GM23338 (cell line): Measurements from ENCODE around the gene MZB1. TPM values are rescaled to one million over a fixed set of nuclear protein-coding genes. Genes with fewer than 3 reads are reported as not detected.
A peak's percentile ranks its signal among the peaks of the same experiment; 100 is the strongest.

Experiments
- ATAC-seq: fragments of 200-7000 bp; cut with Tn5 transposase; 3 replicates; pipeline ENCODE4 v1.9.1; 2020
- DNase-seq: peaks from one replicate; pipeline ENCODE4 v3.0.0-alpha.2; 2015; ENCODE audit warnings: low spot score
- H2AFZ ChIP-seq: fragments of 200-600 bp; sonication (generic); 2 replicates; pipeline ENCODE4 v1.8.0; 2016; ENCODE audit warnings: antibody characterized with exemption, mild to moderate bottlenecking, moderate library complexity
- H3F3A ChIP-seq: fragments of 200-600 bp; sonication (generic); replicated peaks from 2 replicates; pipeline ENCODE4 v1.8.0; 2017; ENCODE audit warnings: antibody characterized with exemption, mixed run types, low read depth
- H3K27ac ChIP-seq: fragments of 200-600 bp; sonication (generic); 2 replicates; pipeline ENCODE4 v1.6.1; 2016; ENCODE audit warnings: low read depth
- H3K27me3 ChIP-seq: fragments of 200-600 bp; sonication (generic); 2 replicates; pipeline ENCODE4 v1.8.0; 2016; ENCODE audit warnings: mild to moderate bottlenecking, mixed run types, moderate library complexity; ENCODE audit not compliant: insufficient read depth
- H3K36me3 ChIP-seq: fragments of 200-600 bp; sonication (generic); 2 replicates; pipeline ENCODE4 v1.8.0; 2016; ENCODE audit warnings: mild to moderate bottlenecking; ENCODE audit not compliant: insufficient read depth
- H3K4me1 ChIP-seq: fragments of 200-600 bp; sonication (generic); 2 replicates; pipeline ENCODE4 v1.8.0; 2016; ENCODE audit warnings: mild to moderate bottlenecking, moderate library complexity; ENCODE audit not compliant: insufficient read depth
- H3K4me2 ChIP-seq: fragments of 200-600 bp; sonication (generic); 2 replicates; pipeline ENCODE4 v1.7.1; 2017; ENCODE audit warnings: mixed run types
- H3K4me3 ChIP-seq: fragments of 200-600 bp; sonication (generic); 2 replicates; pipeline ENCODE4 v1.6.1; 2016; ENCODE audit warnings: mixed run types
- H3K79me2 ChIP-seq: fragments of 200-600 bp; sonication (generic); replicated peaks from 2 replicates; pipeline ENCODE4 v1.8.0; 2017; ENCODE audit warnings: mild to moderate bottlenecking; ENCODE audit not compliant: insufficient read depth
- H3K9me2 ChIP-seq: fragments of 200-600 bp; sonication (generic); 2 replicates; pipeline ENCODE4 v1.8.0; 2017; ENCODE audit not compliant: insufficient read depth
- H4K20me1 ChIP-seq: fragments of 200-600 bp; sonication (generic); replicated peaks from 2 replicates; pipeline ENCODE4 v1.8.0; 2017; ENCODE audit warnings: mild to moderate bottlenecking; ENCODE audit not compliant: insufficient read depth
- H3K27ac Mint-ChIP-seq: 2 replicates; pipeline ENCODE4 v1.8.0; 2020; ENCODE audit warnings: inconsistent platforms, mild to moderate bottlenecking, moderate library complexity, mixed read lengths
- H3K27me3 Mint-ChIP-seq: 3 replicates; pipeline ENCODE4 v1.8.0; 2022; ENCODE audit warnings: low read depth, mild to moderate bottlenecking, moderate library complexity, mixed read lengths, inconsistent platforms; ENCODE audit not compliant: insufficient read depth, poor library complexity
- H3K36me3 Mint-ChIP-seq: 3 replicates; pipeline ENCODE4 v1.8.0; 2021; ENCODE audit warnings: low read depth, mild to moderate bottlenecking, inconsistent platforms, moderate library complexity, mixed read lengths
- H3K4me1 Mint-ChIP-seq: 3 replicates; pipeline ENCODE4 v1.8.0; 2020; ENCODE audit warnings: mild to moderate bottlenecking, inconsistent platforms, mixed read lengths
- H3K4me3 Mint-ChIP-seq: 3 replicates; pipeline ENCODE4 v1.8.0; 2021; ENCODE audit warnings: moderate library complexity, mild to moderate bottlenecking, inconsistent platforms, mixed read lengths
- H3K9me3 Mint-ChIP-seq: 3 replicates; pipeline ENCODE4 v1.8.0; 2020; ENCODE audit warnings: moderate library complexity, mild to moderate bottlenecking, inconsistent platforms, mixed read lengths
- CREB1 ChIP-seq: fragments of 250-450 bp; sonication (Bioruptor Pico); IDR thresholded peaks from 2 replicates; pipeline ENCODE4 v1.5.0; 2020; ENCODE audit warnings: low read depth, mild to moderate bottlenecking, moderate library complexity
- EZH2 ChIP-seq: fragments of 200-600 bp; sonication (generic); IDR thresholded peaks from one replicate; pipeline ENCODE4 v1.8.0; 2017; ENCODE audit warnings: antibody characterized with exemption, mild to moderate bottlenecking, low read depth; ENCODE audit not compliant: unreplicated experiment
- EZH2phosphoT487 ChIP-seq: fragments of 200-600 bp; sonication (generic); IDR thresholded peaks from one replicate; pipeline ENCODE4 v1.8.1; 2018; ENCODE audit warnings: antibody characterized with exemption; ENCODE audit not compliant: unreplicated experiment
- JUNB ChIP-seq: IDR thresholded peaks from one replicate; pipeline ENCODE4 v1.6.1; 2016; ENCODE audit warnings: antibody characterized with exemption; ENCODE audit not compliant: unreplicated experiment
- NANOG ChIP-seq: IDR thresholded peaks from 2 replicates; pipeline ENCODE4 v1.6.1; 2016; ENCODE audit warnings: antibody characterized with exemption, borderline replicate concordance
- STAT1 ChIP-seq: IDR thresholded peaks from one replicate; pipeline ENCODE4 v1.6.1; 2016; ENCODE audit warnings: antibody characterized with exemption; ENCODE audit not compliant: unreplicated experiment
- ZNF114 ChIP-seq: fragments of 250-450 bp; sonication (Bioruptor Pico); IDR thresholded peaks from 2 replicates; pipeline ENCODE4 v1.5.0; 2020; ENCODE audit warnings: mild to moderate bottlenecking, moderate library complexity
- ZNF331 ChIP-seq: fragments of 250-450 bp; sonication (Bioruptor Pico); IDR thresholded peaks from 2 replicates; pipeline ENCODE4 v1.5.0; 2020; ENCODE audit warnings: low read depth, mild to moderate bottlenecking, moderate library complexity
- polyA plus RNA-seq: library from polyadenylated mRNA; unstranded; fragments of >200 nt; fragmentation: Nextera tagmentation; extraction: Ambion mirVana; gene quantifications from 2 replicates; pipeline ENCODE4 v1.2.1, GENCODE V29; 2016
- total RNA-seq: library from RNA; depleted of rRNA; stranded (reverse); fragments of >200 nt; shearing (Covaris generic); gene quantifications from 2 replicates; pipeline ENCODE4 v1.2.3, GENCODE V29; 2014
- TF ChIP-seq, protein P1 (sequence below): fragments of 250-450 bp; sonication (Bioruptor Pico); IDR thresholded peaks from 2 replicates; pipeline ENCODE4 v1.5.0; 2020; ENCODE audit warnings: mild to moderate bottlenecking, moderate library complexity
- TF ChIP-seq, protein P2 (sequence below): IDR thresholded peaks from one replicate; pipeline ENCODE4 v1.6.1; 2018; ENCODE audit warnings: antibody characterized with exemption; ENCODE audit not compliant: unreplicated experiment
- TF ChIP-seq, protein P3 (sequence below): IDR thresholded peaks from 2 replicates; pipeline ENCODE4 v1.6.1; 2016; ENCODE audit warnings: antibody characterized with exemption
- TF ChIP-seq, protein P4 (sequence below), 2 experiments: fragments of 200-600 bp in 1 of 2; sonication (generic) in 1 of 2; conservative IDR thresholded peaks; 2 replicates each; pipeline versions ENCODE4 v1.5.1 to v1.6.1; 2016 to 2017; ENCODE audit warnings: antibody characterized with exemption in 2 of 2, low read depth in 2 of 2, mild to moderate bottlenecking in 2 of 2, moderate library complexity in 1 of 2

MZB1 gene
- total and polyA plus RNA-seq, 2 experiments from 2014 or later = 0.52 to 1.6 TPM

DNA sequence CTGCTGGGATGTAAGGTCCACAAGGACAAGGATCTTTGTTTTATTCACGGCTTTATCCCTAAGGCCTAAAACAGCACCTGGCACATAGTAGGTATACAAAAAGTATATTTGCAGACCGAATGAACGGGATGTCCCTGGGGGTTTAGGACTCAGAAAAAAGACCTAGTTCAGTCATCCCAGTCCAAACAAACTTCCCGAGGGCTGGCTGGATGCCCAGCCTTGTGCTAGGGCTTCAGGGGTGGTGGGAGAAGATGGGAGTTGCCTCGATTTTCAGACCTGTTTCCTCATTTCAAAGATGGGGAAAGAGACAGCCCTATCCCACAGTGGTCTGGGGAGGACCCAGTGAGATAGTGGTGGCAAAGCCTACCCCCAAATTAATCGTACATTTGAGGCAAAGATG, 8.2 kb upstream of the MZB1 start (continued):
- TF ChIP-seq, protein P1, sequence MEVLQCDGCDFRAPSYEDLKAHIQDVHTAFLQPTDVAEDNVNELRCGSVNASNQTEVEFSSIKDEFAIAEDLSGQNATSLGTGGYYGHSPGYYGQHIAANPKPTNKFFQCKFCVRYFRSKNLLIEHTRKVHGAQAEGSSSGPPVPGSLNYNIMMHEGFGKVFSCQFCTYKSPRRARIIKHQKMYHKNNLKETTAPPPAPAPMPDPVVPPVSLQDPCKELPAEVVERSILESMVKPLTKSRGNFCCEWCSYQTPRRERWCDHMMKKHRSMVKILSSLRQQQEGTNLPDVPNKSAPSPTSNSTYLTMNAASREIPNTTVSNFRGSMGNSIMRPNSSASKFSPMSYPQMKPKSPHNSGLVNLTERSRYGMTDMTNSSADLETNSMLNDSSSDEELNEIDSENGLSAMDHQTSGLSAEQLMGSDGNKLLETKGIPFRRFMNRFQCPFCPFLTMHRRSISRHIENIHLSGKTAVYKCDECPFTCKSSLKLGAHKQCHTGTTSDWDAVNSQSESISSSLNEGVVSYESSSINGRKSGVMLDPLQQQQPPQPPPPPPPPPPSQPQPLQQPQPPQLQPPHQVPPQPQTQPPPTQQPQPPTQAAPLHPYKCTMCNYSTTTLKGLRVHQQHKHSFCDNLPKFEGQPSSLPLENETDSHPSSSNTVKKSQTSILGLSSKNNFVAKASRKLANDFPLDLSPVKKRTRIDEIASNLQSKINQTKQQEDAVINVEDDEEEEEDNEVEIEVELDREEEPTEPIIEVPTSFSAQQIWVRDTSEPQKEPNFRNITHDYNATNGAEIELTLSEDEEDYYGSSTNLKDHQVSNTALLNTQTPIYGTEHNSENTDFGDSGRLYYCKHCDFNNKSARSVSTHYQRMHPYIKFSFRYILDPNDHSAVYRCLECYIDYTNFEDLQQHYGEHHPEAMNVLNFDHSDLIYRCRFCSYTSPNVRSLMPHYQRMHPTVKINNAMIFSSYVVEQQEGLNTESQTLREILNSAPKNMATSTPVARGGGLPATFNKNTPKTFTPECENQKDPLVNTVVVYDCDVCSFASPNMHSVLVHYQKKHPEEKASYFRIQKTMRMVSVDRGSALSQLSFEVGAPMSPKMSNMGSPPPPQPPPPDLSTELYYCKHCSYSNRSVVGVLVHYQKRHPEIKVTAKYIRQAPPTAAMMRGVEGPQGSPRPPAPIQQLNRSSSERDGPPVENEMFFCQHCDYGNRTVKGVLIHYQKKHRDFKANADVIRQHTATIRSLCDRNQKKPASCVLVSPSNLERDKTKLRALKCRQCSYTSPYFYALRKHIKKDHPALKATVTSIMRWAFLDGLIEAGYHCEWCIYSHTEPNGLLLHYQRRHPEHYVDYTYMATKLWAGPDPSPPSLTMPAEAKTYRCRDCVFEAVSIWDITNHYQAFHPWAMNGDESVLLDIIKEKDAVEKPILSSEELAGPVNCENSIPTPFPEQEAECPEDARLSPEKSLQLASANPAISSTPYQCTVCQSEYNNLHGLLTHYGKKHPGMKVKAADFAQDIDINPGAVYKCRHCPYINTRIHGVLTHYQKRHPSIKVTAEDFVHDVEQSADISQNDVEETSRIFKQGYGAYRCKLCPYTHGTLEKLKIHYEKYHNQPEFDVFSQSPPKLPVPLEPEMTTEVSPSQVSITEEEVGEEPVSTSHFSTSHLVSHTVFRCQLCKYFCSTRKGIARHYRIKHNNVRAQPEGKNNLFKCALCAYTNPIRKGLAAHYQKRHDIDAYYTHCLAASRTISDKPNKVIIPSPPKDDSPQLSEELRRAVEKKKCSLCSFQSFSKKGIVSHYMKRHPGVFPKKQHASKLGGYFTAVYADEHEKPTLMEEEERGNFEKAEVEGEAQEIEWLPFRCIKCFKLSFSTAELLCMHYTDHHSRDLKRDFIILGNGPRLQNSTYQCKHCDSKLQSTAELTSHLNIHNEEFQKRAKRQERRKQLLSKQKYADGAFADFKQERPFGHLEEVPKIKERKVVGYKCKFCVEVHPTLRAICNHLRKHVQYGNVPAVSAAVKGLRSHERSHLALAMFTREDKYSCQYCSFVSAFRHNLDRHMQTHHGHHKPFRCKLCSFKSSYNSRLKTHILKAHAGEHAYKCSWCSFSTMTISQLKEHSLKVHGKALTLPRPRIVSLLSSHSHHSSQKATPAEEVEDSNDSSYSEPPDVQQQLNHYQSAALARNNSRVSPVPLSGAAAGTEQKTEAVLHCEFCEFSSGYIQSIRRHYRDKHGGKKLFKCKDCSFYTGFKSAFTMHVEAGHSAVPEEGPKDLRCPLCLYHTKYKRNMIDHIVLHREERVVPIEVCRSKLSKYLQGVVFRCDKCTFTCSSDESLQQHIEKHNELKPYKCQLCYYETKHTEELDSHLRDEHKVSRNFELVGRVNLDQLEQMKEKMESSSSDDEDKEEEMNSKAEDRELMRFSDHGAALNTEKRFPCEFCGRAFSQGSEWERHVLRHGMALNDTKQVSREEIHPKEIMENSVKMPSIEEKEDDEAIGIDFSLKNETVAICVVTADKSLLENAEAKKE = no peak
- no peak for TF ChIP-seq EZH2

DNA sequence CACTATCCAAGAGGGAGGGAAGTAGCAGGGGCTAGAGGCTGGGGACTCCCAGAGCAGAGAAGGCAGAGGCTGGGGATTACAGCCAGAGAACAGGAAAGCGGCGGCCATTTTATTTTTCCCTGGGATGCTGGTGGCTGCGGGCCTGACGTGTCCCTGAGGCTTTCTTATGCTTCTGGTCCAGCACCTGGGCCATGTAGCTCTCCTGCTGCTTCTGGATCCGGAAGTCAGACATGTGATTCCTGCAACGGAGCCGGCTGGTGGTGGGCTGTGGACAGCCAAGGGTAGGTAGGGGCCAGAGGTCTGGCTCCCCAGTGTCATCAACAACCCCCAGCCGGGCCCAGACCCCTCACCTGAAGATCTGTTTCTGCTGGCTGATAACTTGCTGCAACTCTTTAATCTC, 7.0 kb upstream of the MZB1 start:
- H3K36me3 Mint-ChIP-seq = peaks cover 15% of the 10 kb centered on the region
- H3K27me3 ChIP-seq = peaks cover 43% of the 10 kb centered on the region
- no peaks in the 10 kb centered on the region for H3K36me3 ChIP-seq
- H3K9me3 Mint-ChIP-seq = no peaks in the 10 kb centered on the region
- ATAC-seq (no peak), DNase-seq (no peak)
- no peaks in the 10 kb centered on the region for H4K20me1 ChIP-seq
- H3K4me2 ChIP-seq = 0 out of 2 replicates have a peak overlapping the region, but pooled peaks have one; percentile 32
- H3K27ac ChIP-seq = no peak overlapping the region
- peaks cover 15% of the 10 kb centered on the region for H3K4me1 Mint-ChIP-seq
- H3F3A ChIP-seq = peaks cover 22% of the 10 kb centered on the region
- H3K79me2 ChIP-seq = no peaks in the 10 kb centered on the region
- H3K9me2 ChIP-seq = no peaks in the 10 kb centered on the region
- H3K4me3 Mint-ChIP-seq = no peak overlapping the region
- no peak overlapping the region for H3K4me3 ChIP-seq
- H2AFZ ChIP-seq = no peak overlapping the region
- peaks cover 34% of the 10 kb centered on the region for H3K27me3 Mint-ChIP-seq
- no peak overlapping the region for H3K27ac Mint-ChIP-seq
- peaks cover 3% of the 10 kb centered on the region; the same call in 1 of the 2 replicates for H3K4me1 ChIP-seq
- TF ChIP-seq NANOG = no peak
- TF ChIP-seq CREB1 (CRISPR knock-in tag) = no peak
- TF ChIP-seq ZNF114 (CRISPR knock-in tag) = no peak
- TF ChIP-seq ZNF331 = no peak
- TF ChIP-seq, protein P2, sequence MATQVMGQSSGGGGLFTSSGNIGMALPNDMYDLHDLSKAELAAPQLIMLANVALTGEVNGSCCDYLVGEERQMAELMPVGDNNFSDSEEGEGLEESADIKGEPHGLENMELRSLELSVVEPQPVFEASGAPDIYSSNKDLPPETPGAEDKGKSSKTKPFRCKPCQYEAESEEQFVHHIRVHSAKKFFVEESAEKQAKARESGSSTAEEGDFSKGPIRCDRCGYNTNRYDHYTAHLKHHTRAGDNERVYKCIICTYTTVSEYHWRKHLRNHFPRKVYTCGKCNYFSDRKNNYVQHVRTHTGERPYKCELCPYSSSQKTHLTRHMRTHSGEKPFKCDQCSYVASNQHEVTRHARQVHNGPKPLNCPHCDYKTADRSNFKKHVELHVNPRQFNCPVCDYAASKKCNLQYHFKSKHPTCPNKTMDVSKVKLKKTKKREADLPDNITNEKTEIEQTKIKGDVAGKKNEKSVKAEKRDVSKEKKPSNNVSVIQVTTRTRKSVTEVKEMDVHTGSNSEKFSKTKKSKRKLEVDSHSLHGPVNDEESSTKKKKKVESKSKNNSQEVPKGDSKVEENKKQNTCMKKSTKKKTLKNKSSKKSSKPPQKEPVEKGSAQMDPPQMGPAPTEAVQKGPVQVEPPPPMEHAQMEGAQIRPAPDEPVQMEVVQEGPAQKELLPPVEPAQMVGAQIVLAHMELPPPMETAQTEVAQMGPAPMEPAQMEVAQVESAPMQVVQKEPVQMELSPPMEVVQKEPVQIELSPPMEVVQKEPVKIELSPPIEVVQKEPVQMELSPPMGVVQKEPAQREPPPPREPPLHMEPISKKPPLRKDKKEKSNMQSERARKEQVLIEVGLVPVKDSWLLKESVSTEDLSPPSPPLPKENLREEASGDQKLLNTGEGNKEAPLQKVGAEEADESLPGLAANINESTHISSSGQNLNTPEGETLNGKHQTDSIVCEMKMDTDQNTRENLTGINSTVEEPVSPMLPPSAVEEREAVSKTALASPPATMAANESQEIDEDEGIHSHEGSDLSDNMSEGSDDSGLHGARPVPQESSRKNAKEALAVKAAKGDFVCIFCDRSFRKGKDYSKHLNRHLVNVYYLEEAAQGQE = no peak
- TF ChIP-seq, protein P3, sequence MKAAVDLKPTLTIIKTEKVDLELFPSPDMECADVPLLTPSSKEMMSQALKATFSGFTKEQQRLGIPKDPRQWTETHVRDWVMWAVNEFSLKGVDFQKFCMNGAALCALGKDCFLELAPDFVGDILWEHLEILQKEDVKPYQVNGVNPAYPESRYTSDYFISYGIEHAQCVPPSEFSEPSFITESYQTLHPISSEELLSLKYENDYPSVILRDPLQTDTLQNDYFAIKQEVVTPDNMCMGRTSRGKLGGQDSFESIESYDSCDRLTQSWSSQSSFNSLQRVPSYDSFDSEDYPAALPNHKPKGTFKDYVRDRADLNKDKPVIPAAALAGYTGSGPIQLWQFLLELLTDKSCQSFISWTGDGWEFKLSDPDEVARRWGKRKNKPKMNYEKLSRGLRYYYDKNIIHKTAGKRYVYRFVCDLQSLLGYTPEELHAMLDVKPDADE = no peak
- TF ChIP-seq JUNB = no peak
- no peak for TF ChIP-seq EZH2phosphoT487
- TF ChIP-seq, protein P4, sequence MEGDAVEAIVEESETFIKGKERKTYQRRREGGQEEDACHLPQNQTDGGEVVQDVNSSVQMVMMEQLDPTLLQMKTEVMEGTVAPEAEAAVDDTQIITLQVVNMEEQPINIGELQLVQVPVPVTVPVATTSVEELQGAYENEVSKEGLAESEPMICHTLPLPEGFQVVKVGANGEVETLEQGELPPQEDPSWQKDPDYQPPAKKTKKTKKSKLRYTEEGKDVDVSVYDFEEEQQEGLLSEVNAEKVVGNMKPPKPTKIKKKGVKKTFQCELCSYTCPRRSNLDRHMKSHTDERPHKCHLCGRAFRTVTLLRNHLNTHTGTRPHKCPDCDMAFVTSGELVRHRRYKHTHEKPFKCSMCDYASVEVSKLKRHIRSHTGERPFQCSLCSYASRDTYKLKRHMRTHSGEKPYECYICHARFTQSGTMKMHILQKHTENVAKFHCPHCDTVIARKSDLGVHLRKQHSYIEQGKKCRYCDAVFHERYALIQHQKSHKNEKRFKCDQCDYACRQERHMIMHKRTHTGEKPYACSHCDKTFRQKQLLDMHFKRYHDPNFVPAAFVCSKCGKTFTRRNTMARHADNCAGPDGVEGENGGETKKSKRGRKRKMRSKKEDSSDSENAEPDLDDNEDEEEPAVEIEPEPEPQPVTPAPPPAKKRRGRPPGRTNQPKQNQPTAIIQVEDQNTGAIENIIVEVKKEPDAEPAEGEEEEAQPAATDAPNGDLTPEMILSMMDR (conservative IDR thresholded peaks at IDR 0.05; ENCODE audit: low read depth in 2 of 2) = no peak
- TF ChIP-seq STAT1 = no peak
